A673 (cell line): Measurements from ENCODE around the gene ADAMTS19.

Experiments used
- CTCF ChIP-seq: fragments of 300-800, 200-600 bp; sonication (generic); conservative IDR thresholded peaks from 2 replicates; pipeline ENCODE4 v1.5.1; 2017; ENCODE audit warnings: low read depth, mild to moderate bottlenecking, antibody characterized with exemption, low read length, moderate library complexity, mixed read lengths
- EZH2 ChIP-seq: fragments of 200-600 bp; sonication (generic); IDR thresholded peaks from 2 replicates; pipeline ENCODE4 v1.6.1; 2017; ENCODE audit warnings: borderline replicate concordance, low read depth, mild to moderate bottlenecking, mixed read lengths, antibody characterized with exemption, low read length; ENCODE audit not compliant: poor library complexity, severe bottlenecking

- no peak for TF ChIP-seq CTCF
- no peak for TF ChIP-seq EZH2
Measured at GRCh38 chr5:129743541-129744187, 283.6 kb downstream of the ADAMTS19 start.
